Vagina (tissue), 2 donors: Measurements from ENCODE around the gene PTPRN2. TPM values are rescaled to one million over a fixed set of nuclear protein-coding genes. Genes with fewer than 3 reads are reported as not detected.

Experiments used
- DNase-seq, 2 donors: peaks; one replicate each; pipeline ENCODE4 v3.0.0-alpha.2; 2017; ENCODE audit errors: extremely low spot score in 2 of 2
- H3K27ac ChIP-seq: fragments of 200-600 bp; sonication (generic); one replicate; pipeline ENCODE4 v1.5.1; 2019
- H3K27me3 ChIP-seq: fragments of 200-600 bp; sonication (generic); one replicate; pipeline ENCODE4 v1.5.1; 2019
- H3K36me3 ChIP-seq, 2 donors: fragments of 200-600 bp; sonication (generic); one replicate each; pipeline ENCODE4 v1.5.1; 2017 to 2019
- H3K4me1 ChIP-seq: fragments of 200-600 bp; sonication (generic); one replicate; pipeline ENCODE4 v1.5.1; 2019
- H3K4me3 ChIP-seq, 2 donors: fragments of 200-600 bp; sonication (generic); 1 replicate in 1 of 2; 2 replicates in 1 of 2; pipeline ENCODE4 v1.5.1; 2016 to 2019
- H3K9me3 ChIP-seq: fragments of 200-600 bp; sonication (generic); one replicate; pipeline ENCODE4 v1.5.1; 2019
- CTCF ChIP-seq, 3 experiments: fragments of 450-650 bp in 2 of 3; fragments of 200-600 bp in 1 of 3; sonication (generic) in 1 of 3; IDR thresholded peaks; one replicate each; pipeline ENCODE4 v1.5.1; 2017 to 2019; ENCODE audit warnings: antibody characterized with exemption in 3 of 3, mild to moderate bottlenecking in 2 of 3, moderate library complexity in 2 of 3
- POLR2A ChIP-seq, 2 donors: fragments of 450-650 bp; IDR thresholded peaks; one replicate each; pipeline ENCODE4 v1.6.1; 2017; ENCODE audit warnings: antibody characterized with exemption in 2 of 2, mild to moderate bottlenecking in 2 of 2, moderate library complexity in 2 of 2
- POLR2AphosphoS5 ChIP-seq, 2 donors: sonication (generic); formaldehyde crosslinking; IDR thresholded peaks; one replicate each; pipeline ENCODE4 v1.9.0; 2017; ENCODE audit warnings: antibody characterized with exemption in 2 of 2, mild to moderate bottlenecking in 2 of 2, low read depth in 1 of 2; ENCODE audit not compliant: insufficient read depth in 1 of 2
- intact Hi-C: fragments of 100-400 bp; cut with DNase I; formaldehyde crosslinking; loops from one replicate; pipeline ENCODE4 v1.15.1; 2023
- total RNA-seq: library from RNA; depleted of rRNA; stranded (reverse); fragments of >200 nt; gene quantifications from one replicate; pipeline ENCODE4 v1.2.3, GENCODE V29; 2016

Gene PTPRN2
- total RNA-seq, 1 donor from 2014 or later, result 7.4 TPM

DNA sequence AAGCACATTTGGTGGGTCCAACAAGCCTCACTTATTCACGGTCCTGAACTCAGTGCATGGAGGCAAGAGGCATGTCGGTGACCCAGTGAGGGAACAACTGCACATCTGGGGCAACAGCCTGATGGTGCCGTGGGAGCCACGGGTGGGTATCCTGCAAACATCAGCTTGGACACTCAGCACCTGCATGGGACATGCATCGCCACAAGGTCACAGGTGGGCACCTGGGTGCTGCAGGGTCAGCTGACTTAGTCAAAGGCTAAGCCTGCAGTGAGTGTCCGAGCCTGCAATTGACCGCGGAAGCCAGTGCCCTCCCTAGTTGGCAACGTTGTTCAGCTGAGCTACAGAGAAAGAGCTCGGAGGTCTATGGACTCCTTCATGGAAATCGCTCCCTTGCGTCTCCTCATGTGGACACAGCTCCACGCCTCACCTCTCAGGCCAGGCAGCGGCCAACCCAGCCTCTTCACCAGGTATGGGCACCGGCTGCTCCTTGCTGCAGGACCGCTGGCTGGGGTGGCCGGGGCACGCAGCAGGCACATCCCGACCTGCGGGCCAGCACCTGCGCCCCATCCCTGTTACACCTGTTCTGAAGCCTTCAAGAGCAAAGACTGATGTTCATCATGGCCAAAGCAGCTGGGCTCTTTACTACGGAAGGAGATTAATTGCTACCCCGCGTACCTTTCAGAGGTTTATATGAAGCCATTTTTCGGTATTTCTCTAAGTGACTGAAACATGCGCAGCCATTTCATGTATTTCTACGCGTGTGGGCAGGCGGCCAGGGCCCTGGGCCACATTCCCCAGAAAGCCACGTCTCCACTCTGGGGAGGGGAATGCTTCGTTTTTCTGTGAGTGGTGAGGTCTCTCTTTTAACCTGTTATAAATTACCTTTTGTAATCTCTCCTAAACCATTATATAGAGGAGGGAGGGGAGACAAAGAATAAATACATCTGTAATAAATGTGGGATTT, 870.1 kb downstream of the PTPRN2 start:
- Histone ChIP-seq H3K4me1 (no peaks in the 10 kb centered on the region), H3K36me3 (no peaks in the 10 kb centered on the region), H3K9me3 (no peaks in the 10 kb centered on the region), H3K4me3 (no peak overlapping the region), H3K27me3 (no peaks in the 10 kb centered on the region), H3K27ac (no peak overlapping the region)
- no peak for TF ChIP-seq CTCF (IDR thresholded peaks at IDR 0.05)
- TF ChIP-seq POLR2A (IDR thresholded peaks at IDR 0.05), result no peak
- no peak for TF ChIP-seq POLR2AphosphoS5 (IDR thresholded peaks at IDR 0.05; ENCODE audit: insufficient read depth in 1 of 2, low read depth in 1 of 2)
- no peak for DNase-seq
- intact Hi-C loops, result no loop called here

- Histone ChIP-seq H3K9me3 (no peaks in the 10 kb centered on the region), H3K4me1 (no peaks in the 10 kb centered on the region), H3K4me3 (no peak overlapping the region), H3K36me3 (no peaks in the 10 kb centered on the region), H3K27me3 (no peaks in the 10 kb centered on the region), H3K27ac (no peak overlapping the region)
- TF ChIP-seq POLR2AphosphoS5 (IDR thresholded peaks at IDR 0.05; ENCODE audit: insufficient read depth in 1 of 2, low read depth in 1 of 2) (no peak), CTCF (IDR thresholded peaks at IDR 0.05) (no peak), POLR2A (IDR thresholded peaks at IDR 0.05) (no peak)
- DNase-seq, result no peak
- intact Hi-C loops, result no loop called here
Observed at GRCh38 chr7:157715938-157716280, 871.7 kb downstream of the PTPRN2 start.

DNA sequence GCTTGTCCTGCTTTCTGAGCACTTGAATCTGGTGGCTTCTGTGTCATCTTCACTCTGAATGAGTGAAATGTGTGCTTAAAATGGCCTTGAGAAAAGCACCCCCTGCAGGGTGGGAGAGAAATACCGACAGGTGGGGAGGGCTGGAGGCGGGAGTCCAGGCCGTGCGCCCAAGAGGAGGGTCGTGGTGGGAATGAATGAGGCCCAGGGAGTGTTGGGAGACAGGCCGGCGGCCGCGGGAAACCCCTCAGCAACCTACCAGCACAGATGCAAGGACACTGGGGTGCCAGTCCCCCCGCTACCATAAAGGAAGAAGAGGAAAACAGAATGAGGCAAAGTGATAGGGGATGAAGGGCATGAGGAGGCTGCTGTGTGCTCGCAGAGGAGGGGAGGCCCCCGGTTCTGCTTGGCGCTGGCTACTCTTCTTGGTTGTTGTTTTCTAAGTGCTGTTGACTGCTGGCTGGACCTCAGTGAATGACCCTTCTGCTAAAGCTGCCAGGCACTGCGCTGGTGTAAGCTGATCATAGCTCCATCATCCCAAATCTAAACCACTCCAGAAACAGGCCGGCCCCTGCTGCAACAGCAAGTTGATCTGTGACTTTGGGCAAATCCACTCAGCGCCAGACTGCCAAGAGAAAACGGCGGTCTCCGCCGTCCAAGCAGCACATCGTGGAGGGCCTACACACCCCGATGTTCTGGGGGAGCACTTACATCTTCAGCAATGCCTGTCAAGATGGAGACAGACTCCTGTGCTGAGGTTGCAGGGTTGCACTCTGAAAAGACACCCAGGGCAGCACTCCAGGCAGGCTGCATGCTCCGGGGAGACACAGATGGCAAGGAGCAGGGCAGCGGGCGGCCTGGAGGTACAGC, 872.3 kb downstream of the PTPRN2 start:
- DNase-seq, result no peak
- TF ChIP-seq POLR2A (IDR thresholded peaks at IDR 0.05) (no peak), POLR2AphosphoS5 (IDR thresholded peaks at IDR 0.05; ENCODE audit: insufficient read depth in 1 of 2, low read depth in 1 of 2) (no peak), CTCF (IDR thresholded peaks at IDR 0.05) (no peak)
- Histone ChIP-seq H3K9me3 (no peaks in the 10 kb centered on the region), H3K27me3 (no peaks in the 10 kb centered on the region), H3K4me3 (no peak overlapping the region), H3K4me1 (no peaks in the 10 kb centered on the region), H3K27ac (no peak overlapping the region), H3K36me3 (no peaks in the 10 kb centered on the region)
- intact Hi-C loops, result no loop called here

GRCh38 chr7:157714166-157715070, 873.2 kb downstream of the PTPRN2 start:
- Histone ChIP-seq H3K9me3 (no peaks in the 10 kb centered on the region), H3K4me3 (no peak overlapping the region), H3K4me1 (no peaks in the 10 kb centered on the region), H3K27me3 (no peaks in the 10 kb centered on the region), H3K27ac (no peak overlapping the region), H3K36me3 (no peaks in the 10 kb centered on the region)
- DNase-seq, result no peak
- TF ChIP-seq CTCF (IDR thresholded peaks at IDR 0.05) (no peak), POLR2A (IDR thresholded peaks at IDR 0.05) (no peak), POLR2AphosphoS5 (IDR thresholded peaks at IDR 0.05; ENCODE audit: insufficient read depth in 1 of 2, low read depth in 1 of 2) (no peak)
- intact Hi-C loops, result no loop called here
